ENCODE results near the gene SLC23A2. TPM values are rescaled to one million over a fixed set of nuclear protein-coding genes. Genes with fewer than 3 reads are reported as not detected.

SLC23A2 gene
- total RNA-seq, 8 experiments from 2014 or later = 7.4 to 35.3 (median 15.4) TPM

DNA sequence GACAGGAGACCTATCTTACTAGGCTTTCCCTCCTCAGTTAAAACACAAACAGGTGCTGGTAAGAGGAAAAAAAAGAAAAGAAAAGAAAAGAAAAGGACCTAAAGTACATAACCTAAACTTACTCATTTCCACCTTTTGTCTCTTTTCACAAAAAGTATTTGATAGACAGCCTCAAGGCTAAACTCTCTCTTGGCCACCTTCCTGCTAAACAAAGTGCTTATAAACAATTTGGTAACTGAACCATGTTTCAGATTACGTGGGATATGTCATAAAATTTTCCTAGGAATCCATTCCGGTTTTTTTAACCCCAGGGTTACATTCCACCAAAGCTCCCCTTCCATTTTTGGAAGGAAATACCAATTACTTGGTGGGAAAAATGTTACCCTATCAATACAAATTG lies 170.6 kb downstream of the SLC23A2 start:
- WGBS, 10 experiments = 0 to 100% (median 40%) methylated on average over 1 to 2 of the region's 2 CpGs; no CpG with 5 or more reads in 2 of the 10 experiments
- no peak overlapping the region for H3K27ac ChIP-seq
- ATAC-seq (replicated peaks in 6 of 8) = no peak
- no peak overlapping the region for H3K4me3 ChIP-seq
- in situ Hi-C loops (cut with MboI; ENCODE audit: low pct_unique_long_range_greater_than_20kb in 2 of 9, low sequenced_read_pairs in 9 of 9, unreplicated experiment in 9 of 9) = no loop called here
- no peaks in the 10 kb centered on the region for H3K4me1 ChIP-seq (replicated peaks in 1 of 2)

DNA sequence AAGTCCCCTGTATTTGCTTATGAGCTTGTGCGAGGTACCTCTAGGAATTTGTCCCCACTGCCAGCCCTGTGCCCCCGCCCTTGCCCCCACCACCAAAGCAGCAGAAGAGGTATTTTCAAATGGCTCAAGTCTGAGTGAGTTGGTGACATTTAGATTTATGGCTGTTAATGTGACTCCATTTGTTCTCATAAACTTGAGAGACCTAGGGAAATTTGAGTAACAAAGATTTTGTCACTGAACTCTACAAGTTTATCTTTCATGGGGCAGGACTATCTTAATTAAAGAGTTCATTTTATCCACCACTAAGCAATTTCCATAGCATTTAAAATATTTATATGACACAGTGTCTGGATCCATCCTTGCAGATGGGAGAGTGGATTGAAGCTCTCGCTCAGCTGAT lies 171.1 kb downstream of the SLC23A2 start:
- no peak overlapping the region for H3K27ac ChIP-seq
- 45 to 100% (median 66%) methylated on average over 1 to 2 of the region's 3 CpGs; no CpG with 5 or more reads in 5 of the 10 experiments for WGBS, 10 experiments
- no peaks in the 10 kb centered on the region for H3K4me1 ChIP-seq (replicated peaks in 1 of 2)
- H3K4me3 ChIP-seq = no peak overlapping the region
- in situ Hi-C loops (cut with MboI; ENCODE audit: low pct_unique_long_range_greater_than_20kb in 2 of 9, low sequenced_read_pairs in 9 of 9, unreplicated experiment in 9 of 9) = no loop called here
- ATAC-seq (replicated peaks in 6 of 8) = no peak

- H3K27ac ChIP-seq = no peak overlapping the region
- no peak for ATAC-seq (replicated peaks in 6 of 8)
- WGBS, 10 experiments = 56 to 100% (median 58%) methylated on average over 1 to 3 of the region's 4 CpGs; no CpG with 5 or more reads in 3 of the 10 experiments
- no peak overlapping the region for H3K4me3 ChIP-seq
- in situ Hi-C loops (cut with MboI; ENCODE audit: low pct_unique_long_range_greater_than_20kb in 2 of 9, low sequenced_read_pairs in 9 of 9, unreplicated experiment in 9 of 9) = no loop called here
- H3K4me1 ChIP-seq (replicated peaks in 1 of 2) = no peaks in the 10 kb centered on the region
Measured at GRCh38 chr20:4829514-4830215, 171.6 kb downstream of the SLC23A2 start.

GRCh38 chr20:4828830-4829513 lies 172.3 kb downstream of the SLC23A2 start:
- no peak overlapping the region for H3K4me3 ChIP-seq
- ATAC-seq (replicated peaks in 6 of 8) = no peak
- peaks cover 4% of the 10 kb centered on the region in 2 donors for H3K4me1 ChIP-seq (replicated peaks in 1 of 2)
- WGBS, 10 experiments = 38 to 100% (median 67%) methylated on average over 1 to 11 of the region's 14 CpGs; no CpG with 5 or more reads in 2 of the 10 experiments
- in situ Hi-C loops (cut with MboI; ENCODE audit: low pct_unique_long_range_greater_than_20kb in 2 of 9, low sequenced_read_pairs in 9 of 9, unreplicated experiment in 9 of 9) = no loop called here
- no peak overlapping the region for H3K27ac ChIP-seq

DNA sequence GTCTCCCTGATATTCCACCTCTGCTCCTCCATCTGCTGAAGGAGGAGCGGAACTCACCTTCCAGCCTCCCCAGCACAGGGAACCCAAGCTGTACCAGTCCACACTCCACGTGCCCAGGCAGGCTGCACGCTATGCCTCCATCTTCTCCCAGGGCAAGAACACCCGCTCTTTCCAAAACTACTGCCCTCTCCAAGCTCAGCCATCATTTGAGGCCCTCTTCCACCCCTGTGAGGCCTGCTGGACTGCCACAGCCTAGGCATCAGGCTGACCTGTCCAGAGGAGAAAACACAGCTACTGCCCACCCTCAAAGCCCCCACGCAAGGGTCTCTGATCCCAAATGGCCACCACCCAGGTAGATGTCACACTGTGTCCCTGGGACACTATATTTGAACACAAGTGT lies 179.7 kb downstream of the SLC23A2 start:
- in situ Hi-C loops (cut with MboI; ENCODE audit: low pct_unique_long_range_greater_than_20kb in 2 of 9, low sequenced_read_pairs in 9 of 9, unreplicated experiment in 9 of 9) = no loop called here
- WGBS, 10 experiments = 85 to 100% (median 100%) methylated on average over 1 to 4 of the region's 5 CpGs; no CpG with 5 or more reads in 5 of the 10 experiments
- H3K27ac ChIP-seq = no peak overlapping the region
- peaks cover 9 to 17% of the 10 kb centered on the region in 2 donors for H3K4me1 ChIP-seq (replicated peaks in 1 of 2)
- no peak for ATAC-seq (replicated peaks in 6 of 8)
- peak overlapping the region in 2 of 5 donors; percentile 47 to 65 for H3K4me3 ChIP-seq

- in situ Hi-C loops (cut with MboI; ENCODE audit: low pct_unique_long_range_greater_than_20kb in 2 of 9, low sequenced_read_pairs in 9 of 9, unreplicated experiment in 9 of 9) = no loop called here
- Histone ChIP-seq H3K4me3 (no peak overlapping the region), H3K4me1 (replicated peaks in 1 of 2) (peaks cover 9 to 17% of the 10 kb centered on the region in 2 donors), H3K27ac (no peak overlapping the region)
- ATAC-seq (replicated peaks in 6 of 8) = peak in 2 of 8 experiments; percentile 32 to 47
- WGBS, 10 experiments = 0 to 100% (median 98%) methylated on average over 1 to 9 of the region's 14 CpGs; no CpG with 5 or more reads in 2 of the 10 experiments
Measured at GRCh38 chr20:4820806-4821518, 180.3 kb downstream of the SLC23A2 start.

DNA sequence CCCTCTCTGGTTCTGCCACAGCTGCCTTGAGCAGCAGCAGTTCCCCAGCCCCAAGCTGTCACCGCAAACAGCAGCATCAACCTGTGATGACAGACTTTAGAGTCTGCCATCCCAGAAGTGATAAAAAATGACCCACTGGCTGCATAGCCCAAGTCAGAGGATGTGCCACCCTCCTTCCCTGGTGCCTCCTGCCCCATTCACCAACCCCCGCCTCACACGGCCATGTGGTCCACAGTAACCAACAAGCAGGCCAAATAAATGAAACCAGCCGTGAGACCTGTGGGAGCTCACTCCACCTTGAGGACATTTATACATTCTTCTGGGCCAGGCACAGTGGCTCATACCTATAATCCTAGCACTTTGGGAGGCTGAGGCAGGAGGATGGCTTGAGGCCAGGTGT lies 181.4 kb downstream of the SLC23A2 start:
- Histone ChIP-seq H3K4me1 (replicated peaks in 1 of 2) (peaks cover 9 to 17% of the 10 kb centered on the region in 2 donors), H3K27ac (no peak overlapping the region), H3K4me3 (no peak overlapping the region)
- 79 to 100% (median 89%) methylated on average over 1 to 4 of the region's 4 CpGs; no CpG with 5 or more reads in 4 of the 10 experiments for WGBS, 10 experiments
- in situ Hi-C loops (cut with MboI; ENCODE audit: low pct_unique_long_range_greater_than_20kb in 2 of 9, low sequenced_read_pairs in 9 of 9, unreplicated experiment in 9 of 9) = no loop called here
- no peak for ATAC-seq (replicated peaks in 6 of 8)

- Histone ChIP-seq H3K4me3 (no peak overlapping the region), H3K27ac (no peak overlapping the region), H3K4me1 (replicated peaks in 1 of 2) (peaks cover 4 to 7% of the 10 kb centered on the region in 2 donors)
- ATAC-seq (replicated peaks in 6 of 8) = peak in 3 of 8 experiments; percentile 59 to 87 (median 68)
- in situ Hi-C loops (cut with MboI; ENCODE audit: low pct_unique_long_range_greater_than_20kb in 2 of 9, low sequenced_read_pairs in 9 of 9, unreplicated experiment in 9 of 9) = no loop called here
- WGBS, 10 experiments = 0 to 100% (median 76%) methylated on average over 1 to 3 of the region's 3 CpGs; no CpG with 5 or more reads in 2 of the 10 experiments
Measured at GRCh38 chr20:4817230-4817671, 184.1 kb downstream of the SLC23A2 start.

DNA sequence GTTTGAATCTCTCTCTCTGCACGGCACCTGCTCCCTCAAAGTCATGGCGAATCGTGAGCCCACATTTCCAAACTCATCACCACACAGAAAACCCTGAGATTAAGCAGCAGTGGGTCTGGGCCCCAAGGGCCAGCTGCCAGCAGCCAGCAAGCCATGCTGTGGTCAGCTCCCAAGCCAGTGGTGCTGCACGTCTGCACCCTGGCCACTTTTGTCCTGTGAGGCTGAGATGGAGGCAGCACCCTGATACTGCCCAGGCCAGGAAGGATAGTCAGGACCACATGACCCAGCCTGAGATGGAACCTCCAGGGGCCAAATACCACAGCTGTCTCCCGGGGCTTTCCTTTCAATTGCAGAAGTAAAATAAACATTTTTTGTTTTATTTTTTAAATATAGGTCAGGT lies 185.7 kb downstream of the SLC23A2 start:
- ATAC-seq (replicated peaks in 6 of 8) = no peak
- no peak overlapping the region for H3K27ac ChIP-seq
- in situ Hi-C loops (cut with MboI; ENCODE audit: low pct_unique_long_range_greater_than_20kb in 2 of 9, low sequenced_read_pairs in 9 of 9, unreplicated experiment in 9 of 9) = no loop called here

DNA sequence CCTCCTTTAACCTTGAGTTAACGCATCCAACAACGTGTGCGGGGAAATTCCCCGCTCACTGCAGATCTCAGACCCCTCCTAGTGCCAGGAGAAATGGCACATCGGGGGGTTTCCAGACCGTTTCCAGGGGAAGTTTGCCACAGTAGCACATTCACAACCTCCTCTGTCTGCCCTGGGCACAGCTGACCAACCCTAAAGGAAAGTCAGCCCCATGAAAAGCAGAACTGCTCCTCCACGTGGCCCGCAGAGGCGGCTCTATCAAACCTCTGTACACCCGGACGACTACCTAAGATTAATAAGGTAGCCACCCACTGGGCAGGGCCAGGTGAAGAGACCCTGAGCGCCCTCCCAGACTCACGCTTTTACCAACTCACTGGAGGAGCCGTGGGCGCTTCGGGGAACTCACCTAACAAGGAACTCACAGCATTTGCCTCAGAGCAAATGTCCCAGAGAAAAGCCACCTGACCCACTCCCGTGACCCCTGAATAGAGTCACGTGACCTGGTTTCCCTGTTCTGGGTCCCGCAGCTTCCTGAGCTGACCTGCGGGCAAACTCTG lies 186.5 kb downstream of the SLC23A2 start:
- H3K4me3 ChIP-seq = no peak overlapping the region
- no peaks in the 10 kb centered on the region for H3K4me1 ChIP-seq (replicated peaks in 1 of 2)
- H3K27ac ChIP-seq = no peak overlapping the region
- WGBS, 10 experiments = 50 to 94% (median 81%) methylated on average over 1 to 11 of the region's 20 CpGs; no CpG with 5 or more reads in 5 of the 10 experiments
- ATAC-seq (replicated peaks in 6 of 8) = no peak
- in situ Hi-C loops (cut with MboI; ENCODE audit: low pct_unique_long_range_greater_than_20kb in 2 of 9, low sequenced_read_pairs in 9 of 9, unreplicated experiment in 9 of 9) = no loop called here

More for the DNA sequence above, 185.7 kb downstream of the SLC23A2 start:
- H3K4me3 ChIP-seq = no peak overlapping the region
- WGBS, 10 experiments = 80 to 100% (median 84%) methylated on average over 1 to 4 of the region's 5 CpGs; no CpG with 5 or more reads in 6 of the 10 experiments
- no peaks in the 10 kb centered on the region for H3K4me1 ChIP-seq (replicated peaks in 1 of 2)

GRCh38 chr20:4813863-4814695 lies 187.2 kb downstream of the SLC23A2 start:
- in situ Hi-C loops (cut with MboI; ENCODE audit: low pct_unique_long_range_greater_than_20kb in 2 of 9, low sequenced_read_pairs in 9 of 9, unreplicated experiment in 9 of 9) = no loop called here

More at GRCh38 chr20:4813863-4814695, 187.2 kb downstream of the SLC23A2 start:
- Histone ChIP-seq H3K27ac (no peak overlapping the region), H3K4me1 (replicated peaks in 1 of 2) (no peaks in the 10 kb centered on the region), H3K4me3 (no peak overlapping the region)
- 50 to 100% (median 70%) methylated on average over 1 to 7 of the region's 13 CpGs; no CpG with 5 or more reads in 3 of the 10 experiments for WGBS, 10 experiments
- no peak for ATAC-seq (replicated peaks in 6 of 8)
